Stimulated activated CD8-positive, alpha-beta memory T cell treated with anti-CD3 and anti-CD28 coated beads, Interleukin-7, amount 100 ng/mL, for 24 hours (primary cell): ENCODE measurements around the gene TMEM94.

Experiments
- DNase-seq: peaks from one replicate; pipeline ENCODE4 v3.0.0-alpha.2; 2020; ENCODE audit warnings: low read depth

The TMEM94 gene

DNA sequence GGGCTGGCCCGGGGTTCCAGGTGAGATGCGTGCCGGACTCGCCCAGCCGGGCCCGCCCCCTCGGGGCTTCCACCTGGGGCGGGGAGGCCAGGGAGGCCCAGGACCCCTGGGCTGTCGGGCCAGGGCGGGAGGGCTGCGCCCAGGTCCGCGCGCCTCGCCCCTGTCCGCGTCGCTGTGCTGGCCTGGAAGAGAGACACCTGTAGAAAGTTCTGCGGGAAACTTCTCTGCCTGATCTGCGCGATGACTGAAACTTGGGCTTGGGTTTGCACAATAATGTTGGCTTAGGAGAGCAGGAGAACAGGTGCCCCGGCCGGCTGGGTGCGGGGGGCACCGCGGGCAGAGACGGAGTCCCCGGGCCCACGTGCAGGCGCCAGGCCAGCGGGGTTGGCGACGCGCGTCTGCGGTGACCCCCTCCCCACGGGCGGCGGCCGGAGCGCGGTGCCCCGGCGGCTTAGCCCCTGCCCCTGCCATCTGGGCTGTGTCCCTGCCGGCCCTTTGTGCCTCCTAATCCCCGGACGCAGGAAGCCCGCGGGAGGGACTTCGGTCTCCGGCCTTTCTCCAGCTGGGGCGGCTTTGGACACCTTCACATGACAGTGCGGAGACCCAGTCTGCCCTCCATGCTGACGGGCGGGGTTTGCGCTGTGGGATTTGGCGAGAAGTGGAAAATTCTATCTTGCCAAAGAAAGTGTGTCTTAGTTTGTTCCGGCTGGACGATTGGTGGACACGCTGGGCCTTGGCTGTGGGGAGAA is 69.5 kb downstream of the TMEM94 start:
- DNase-seq = no peak

DNA sequence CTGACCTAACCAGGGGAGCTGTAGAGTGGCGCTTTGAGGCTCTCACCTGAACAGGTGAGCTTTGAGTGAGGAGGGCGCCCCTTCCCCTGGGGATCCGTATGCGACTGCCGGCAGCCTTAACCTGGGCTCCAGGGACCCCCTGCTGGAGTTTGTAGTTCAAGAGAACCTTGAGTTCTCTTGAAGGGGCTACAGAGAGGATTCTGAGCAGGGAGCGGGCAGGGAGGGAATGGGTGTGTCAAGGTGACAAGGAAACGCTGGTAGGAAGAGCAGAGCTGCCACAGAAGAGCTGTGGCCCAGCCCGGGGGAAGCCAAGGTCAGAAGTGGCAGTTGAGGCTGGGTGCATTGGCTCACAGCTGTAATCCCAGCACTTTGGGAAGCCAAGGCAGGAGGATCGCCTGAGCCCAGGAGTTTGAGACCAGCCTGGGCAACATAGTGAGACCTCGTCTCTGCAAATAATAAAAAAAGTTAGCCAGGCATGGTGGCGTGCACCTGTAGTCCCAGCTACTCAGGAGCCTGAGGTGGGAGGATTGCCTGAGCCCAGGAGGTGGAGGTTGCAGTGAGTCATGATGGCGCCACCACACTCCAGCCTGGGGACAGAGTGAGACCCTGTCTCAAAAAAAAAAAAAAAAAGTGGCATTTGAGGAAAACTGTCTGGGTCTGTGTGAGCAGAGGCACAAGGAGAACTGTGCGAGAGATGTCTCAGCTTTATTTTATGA is 70.3 kb downstream of the TMEM94 start:
- DNase-seq = no peak

DNA sequence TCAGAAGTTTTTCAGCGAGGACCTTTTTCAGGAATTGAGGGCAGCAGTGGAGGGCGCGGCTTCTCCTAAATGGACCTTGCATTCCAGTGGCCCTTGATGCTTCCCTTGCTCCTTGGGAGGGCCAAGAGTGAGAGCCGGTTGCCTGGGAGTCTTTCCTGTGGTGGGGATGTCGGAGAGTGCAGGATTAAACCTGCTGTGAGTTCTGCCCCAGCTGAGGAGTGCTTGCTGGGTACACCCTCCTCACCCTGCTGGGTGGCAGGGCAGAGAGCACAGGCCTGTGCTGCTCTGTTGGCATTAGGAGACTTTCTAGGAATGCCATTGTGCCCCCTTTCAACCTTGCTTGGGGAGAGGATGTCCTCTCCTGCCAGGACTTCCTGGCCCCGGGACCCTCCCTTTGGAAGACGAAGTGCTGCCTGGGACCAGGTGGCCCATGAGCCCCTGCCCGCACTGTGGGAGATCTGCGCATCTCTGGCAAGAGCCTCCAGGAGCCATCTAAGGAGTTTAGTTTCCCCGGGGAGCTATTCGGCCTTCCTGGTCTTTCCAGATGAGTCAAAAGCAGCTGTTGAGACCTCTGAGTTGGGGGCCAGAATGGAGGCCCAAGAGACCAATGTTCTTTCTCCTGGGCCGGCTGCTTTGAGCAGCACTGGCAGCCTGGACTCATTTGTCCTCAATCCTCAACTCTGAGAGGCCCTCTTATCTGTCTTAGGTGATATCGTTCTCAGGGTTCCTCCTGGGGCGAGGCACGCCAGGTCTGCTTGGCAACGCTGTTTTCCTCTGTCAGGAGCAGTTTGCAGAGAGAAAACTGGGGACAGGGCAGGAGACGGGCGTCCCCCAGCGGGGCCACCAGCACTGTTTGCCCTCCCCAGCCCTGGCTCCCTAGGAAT is 74.6 kb downstream of the TMEM94 start:
- no peak for DNase-seq

DNA sequence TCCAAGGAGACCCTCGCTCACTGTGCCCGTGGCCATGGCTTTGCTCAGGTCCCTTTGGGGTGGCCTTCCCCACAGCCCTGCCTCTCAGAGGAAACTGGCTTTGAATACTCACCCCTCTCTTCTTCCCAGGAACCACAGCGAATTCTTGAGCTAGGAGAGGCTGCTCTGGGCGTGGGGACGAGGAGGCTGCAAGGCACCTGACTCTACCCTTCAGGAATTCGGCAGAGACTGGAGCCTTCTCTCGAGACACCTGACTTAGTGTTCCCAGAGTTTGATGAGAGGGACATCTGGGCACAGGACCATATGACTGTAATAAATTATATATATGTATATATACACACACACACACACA is 75.3 kb downstream of the TMEM94 start:
- DNase-seq = no peak

DNA sequence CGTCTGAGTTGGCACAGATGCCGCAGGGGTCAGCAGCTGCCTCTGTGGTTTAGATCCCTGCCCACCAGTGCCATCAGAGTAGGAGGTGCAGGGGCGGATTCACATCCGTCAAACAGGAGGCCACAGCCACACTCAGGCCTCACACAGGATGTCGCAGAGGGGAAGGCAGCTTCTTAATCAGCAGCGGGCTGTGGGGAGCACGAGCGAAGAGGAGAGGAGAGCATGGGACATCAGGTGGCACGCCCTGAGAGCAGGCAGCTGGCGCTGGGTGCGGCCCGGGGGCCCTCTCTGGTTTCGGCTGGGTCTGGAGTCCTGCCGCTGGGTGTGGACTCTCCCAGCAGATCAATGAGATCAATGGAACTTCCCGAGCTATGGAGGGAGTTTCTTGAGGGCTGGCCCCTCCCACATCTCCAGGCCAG is 78.7 kb downstream of the TMEM94 start:
- DNase-seq = peak; percentile 24

DNA sequence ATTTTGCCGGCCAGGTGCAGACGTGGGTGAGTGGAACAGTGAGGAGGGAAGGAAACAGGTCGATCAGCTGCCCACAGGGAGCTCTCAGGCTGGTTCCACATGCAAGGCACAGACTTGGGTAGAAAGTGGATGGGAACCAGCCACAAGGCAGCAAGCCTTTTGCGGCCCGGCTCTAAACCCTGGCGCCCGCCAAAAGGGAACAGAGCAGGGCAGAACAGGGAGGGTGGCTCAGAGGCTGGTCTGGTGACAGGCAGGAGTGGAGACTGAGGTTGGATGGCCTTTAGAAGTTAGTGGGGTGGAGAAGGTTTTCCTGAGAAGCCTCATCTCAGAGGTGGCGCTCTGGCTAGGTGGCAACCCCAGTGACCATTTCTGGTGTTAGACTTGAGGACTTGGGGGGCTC is 79.4 kb downstream of the TMEM94 start:
- no peak for DNase-seq

DNA sequence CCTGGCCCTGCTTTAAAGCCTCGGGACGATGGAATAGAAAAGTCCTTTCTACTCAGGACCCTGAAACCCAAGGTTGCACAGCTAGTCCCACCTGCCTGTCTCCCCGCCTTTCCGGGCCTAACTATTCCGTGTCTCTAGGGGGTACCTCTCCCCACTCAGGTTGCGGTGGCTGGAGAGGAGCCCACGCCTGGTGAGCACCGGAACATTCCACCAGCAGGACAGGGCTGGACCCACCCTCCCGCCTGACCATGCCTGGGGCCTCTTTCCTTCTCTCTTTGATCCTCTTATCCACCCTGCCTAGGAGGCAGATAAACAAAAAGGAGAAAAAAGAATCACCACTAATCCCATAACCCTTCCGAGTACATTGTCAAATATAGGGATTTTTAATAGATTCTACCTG is 79.9 kb downstream of the TMEM94 start:
- DNase-seq = no peak

DNA sequence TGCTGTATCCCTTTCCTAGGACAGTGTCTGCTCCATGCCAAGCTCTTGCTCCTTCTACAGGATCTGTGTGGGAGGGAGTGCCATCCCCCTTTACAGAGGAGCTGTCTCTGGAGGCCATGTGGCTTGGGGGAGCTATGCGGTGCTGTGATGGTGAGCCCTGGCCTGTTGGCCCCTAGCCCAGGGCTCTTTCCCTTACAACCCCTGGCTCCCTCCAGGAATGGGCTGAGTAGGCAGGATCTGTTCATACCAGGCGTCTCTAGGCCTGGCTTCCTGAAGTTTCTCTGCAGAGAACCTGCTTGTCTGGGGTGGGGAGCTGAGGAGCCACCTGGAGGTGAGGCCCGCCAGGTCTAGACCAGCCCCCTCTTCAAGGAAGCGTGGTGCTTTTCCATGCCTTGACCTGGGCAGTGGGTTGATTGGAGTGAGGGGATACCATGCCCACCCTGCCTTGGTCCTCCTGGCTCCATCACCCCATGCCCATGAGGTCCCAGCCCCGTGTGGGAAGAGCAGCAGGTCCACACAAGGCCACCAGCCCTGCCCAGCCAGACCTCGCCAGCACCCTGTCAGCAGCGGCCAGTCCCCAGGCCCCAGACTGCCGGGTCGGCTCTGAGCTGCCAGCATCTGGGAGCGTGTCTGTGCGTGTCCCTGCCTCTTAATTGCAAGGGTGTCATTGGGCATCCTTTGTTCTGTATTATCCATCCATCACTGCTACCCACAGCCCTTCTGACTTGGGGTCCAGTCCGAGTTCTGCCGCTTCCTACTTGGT is 83.7 kb downstream of the TMEM94 start:
- no peak for DNase-seq

DNA sequence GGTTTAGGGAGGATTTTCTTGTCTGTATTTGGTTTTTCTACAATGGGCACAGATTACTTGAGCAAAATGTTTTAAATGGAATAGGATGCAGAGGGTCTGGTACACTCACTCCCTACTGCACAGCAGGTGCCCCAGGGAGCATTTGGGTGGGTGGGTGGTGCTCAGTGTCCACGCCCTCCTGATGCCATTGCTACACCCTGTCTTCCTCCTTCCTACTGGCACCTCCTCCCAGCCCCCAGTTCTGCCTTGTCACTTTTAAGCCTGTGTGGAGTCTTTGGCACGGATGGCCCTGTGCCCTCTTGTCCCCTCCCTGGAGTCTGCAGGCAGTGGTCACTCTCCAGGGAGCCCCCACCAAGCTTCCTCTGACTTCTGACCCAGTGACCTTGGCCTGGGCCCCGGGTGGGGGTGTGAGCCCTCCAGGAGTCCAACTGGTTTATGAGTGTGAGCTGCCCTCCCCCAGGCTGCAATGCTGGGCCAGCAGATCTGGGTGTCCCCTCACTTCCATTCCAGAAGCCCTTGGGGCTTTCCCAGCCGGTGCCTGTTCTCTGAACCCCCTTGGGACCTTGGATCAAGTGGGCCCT is 84.6 kb downstream of the TMEM94 start:
- no peak for DNase-seq

DNA sequence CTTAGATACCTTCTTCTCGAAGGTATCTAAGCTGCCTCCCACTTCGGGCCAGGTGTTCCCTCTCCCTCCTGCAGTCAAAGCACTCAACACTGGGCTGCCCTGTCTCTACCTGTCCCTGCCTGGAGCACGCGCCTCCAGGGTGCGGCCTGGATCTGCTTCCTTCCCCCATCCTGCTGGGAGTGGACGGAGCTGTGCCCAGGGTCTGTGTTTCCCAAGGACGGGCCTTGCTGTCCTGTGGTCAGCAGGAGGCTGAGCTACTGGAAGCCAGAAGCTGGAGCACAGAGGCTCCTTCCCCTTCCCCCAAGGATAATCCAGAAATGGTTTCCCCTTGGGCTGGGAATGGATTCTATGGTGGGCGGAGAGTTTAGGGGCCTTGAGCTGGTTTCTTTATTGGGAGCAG is 85.8 kb downstream of the TMEM94 start:
- DNase-seq = no peak

DNA sequence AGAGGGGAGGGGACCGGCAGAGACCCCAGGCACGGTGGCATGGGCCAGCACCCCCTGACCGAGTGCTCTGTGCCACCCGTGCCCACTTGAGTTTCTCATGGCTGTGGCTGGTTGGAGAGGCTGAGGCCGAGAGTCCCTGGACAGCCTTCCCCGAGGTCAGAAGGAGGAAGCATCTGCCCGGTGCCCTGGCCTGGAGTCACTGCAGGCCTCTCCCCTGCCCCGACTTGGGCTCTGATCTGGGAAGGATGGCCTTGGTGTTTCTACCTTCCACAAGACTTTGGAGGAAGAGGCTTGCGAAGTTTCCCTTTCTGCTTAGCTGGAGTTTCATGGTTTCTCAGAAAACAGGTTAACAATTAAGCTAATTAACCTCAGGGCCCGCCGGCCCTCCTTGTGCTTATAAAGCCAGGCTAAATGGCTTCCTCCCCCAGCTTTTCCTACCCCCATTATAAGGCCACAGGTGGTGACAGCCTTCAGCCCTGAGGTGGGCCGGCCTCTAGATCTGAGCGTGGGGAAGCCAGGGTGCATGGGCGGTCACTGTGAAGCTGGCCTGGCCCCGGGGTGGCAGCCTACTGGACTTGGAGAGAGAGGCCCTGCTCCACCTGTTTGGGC is 86.4 kb downstream of the TMEM94 start:
- no peak for DNase-seq

DNA sequence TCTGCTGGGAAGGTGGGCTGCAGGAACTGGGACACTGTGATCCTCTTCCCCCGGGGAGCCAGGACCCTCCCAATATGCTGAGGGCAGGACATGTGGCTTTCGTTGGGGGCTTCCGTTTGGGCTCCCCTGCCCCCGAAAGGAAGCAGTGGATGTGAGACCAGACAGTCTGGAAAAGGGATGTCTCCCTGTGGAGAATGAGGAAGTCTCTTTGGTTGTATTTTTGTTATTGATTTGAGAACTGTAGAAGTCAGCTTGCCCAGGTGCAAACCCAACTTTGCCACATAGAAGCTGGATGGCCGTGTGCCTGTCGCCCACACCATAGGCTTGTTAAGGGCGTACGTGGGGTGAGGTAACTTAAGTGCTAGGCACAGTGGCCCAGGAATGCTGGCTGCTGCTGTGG is 87.8 kb downstream of the TMEM94 start:
- DNase-seq = no peak

DNA sequence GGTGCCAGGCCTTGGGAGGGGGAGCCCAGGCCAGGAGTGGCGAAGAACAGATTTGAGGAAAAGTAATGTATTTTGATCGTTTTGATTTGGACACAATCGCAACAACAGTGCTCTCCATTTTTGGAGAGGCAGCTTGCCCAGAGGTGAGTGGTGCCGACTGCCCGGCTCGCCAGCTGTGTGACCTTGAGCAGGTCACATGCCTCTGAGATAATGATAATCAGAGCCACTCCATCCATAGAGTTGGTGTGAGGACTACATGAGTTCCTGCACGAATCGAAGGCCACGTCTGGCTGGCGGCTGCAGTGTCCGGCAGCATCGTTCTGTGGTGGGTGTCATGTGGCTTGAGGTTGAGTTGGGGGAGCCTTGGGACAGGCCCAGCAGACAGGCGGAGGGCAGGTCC is 89.7 kb downstream of the TMEM94 start:
- DNase-seq = no peak

DNA sequence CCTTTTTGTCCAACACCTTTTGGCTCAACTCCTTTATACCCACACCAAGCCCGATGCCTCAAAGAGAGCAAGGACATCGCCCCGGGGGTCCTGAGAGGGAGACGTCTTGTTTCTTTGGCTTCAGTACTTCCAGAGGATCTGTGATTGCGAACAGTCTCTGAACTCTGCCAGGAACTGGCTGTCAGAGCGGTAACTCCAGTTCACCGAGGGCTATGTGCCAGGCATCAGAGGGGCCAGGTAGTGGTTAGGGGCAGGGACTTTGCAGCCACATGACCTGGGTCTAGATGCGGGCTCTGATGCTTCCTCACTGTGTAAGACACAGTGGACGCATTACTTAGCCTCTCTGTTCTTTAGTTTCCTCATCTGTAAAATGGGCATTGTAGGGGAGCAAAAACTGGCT is 90.7 kb downstream of the TMEM94 start:
- no peak for DNase-seq

DNA sequence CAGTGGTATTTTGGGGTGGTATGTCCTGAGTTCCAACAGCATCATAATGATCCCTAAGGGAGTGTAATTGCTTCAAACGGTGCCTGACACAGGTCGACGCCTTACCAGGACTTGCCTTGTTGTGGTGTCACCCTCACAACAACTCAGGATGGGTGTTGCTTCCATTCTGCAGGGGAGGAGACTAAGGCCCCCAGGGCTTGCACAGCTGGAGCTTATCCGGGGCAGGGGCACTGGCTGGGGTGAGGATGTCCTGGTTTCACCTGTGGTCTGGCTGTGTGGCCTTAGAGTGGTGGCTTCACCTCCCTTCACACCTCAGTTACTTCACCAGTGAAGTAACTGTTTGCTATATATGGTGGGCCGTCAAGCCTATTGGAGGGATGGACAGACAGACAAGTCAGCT is 92.4 kb downstream of the TMEM94 start:
- no peak for DNase-seq
